Activated CD8-positive, alpha-beta T cell treated with anti-CD3 and anti-CD28 coated beads, Interleukin-2, amount 10 ng/mL, durations not matched to agents 7 days and 5 days (primary cell): ENCODE data around the gene C3orf80. TPM values are rescaled to one million over a fixed set of nuclear protein-coding genes. Genes with fewer than 3 reads are reported as not detected.
A peak's percentile ranks its signal among the peaks of the same experiment; 100 is the strongest.
"Not testable (repeated sequence)": the region's sequence is repeated elsewhere in the genome, so short reads cannot be mapped to it uniquely, and the experiment has no call there.

Experiments used
- ATAC-seq: fragments of 150-1000 bp; cut with Tn5 transposase; one replicate; pipeline ENCODE4 v1.10.0; 2021; ENCODE audit warnings: moderate library complexity
- CTCF ChIA-PET: fragments of 350-600 bp; sonication (Branson Sonifier 250); formaldehyde crosslinking; loops from one replicate; lab custom pipeline; 2021; ENCODE audit warnings: antibody characterized with exemption; lab: Charles Lee
- POLR2A ChIA-PET: fragments of 350-600 bp; sonication (Branson Sonifier 250); formaldehyde crosslinking; loops from one replicate; lab custom pipeline; 2021; ENCODE audit warnings: antibody characterized with exemption; lab: Charles Lee
- DNase-seq: peaks from one replicate; pipeline ENCODE4 v3.0.0-alpha.2; 2020
- H3K27ac Mint-ChIP-seq: one replicate; pipeline ENCODE4 v1.8.0; 2021; ENCODE audit warnings: mild to moderate bottlenecking, mixed read lengths
- H3K27me3 Mint-ChIP-seq: one replicate; pipeline ENCODE4 v1.8.0; 2021; ENCODE audit warnings: low read depth, mixed read lengths
- H3K36me3 Mint-ChIP-seq: one replicate; pipeline ENCODE4 v1.8.0; 2021; ENCODE audit warnings: low read depth, mixed read lengths
- H3K4me1 Mint-ChIP-seq: one replicate; pipeline ENCODE4 v1.8.0; 2021; ENCODE audit warnings: low read depth, mixed read lengths
- H3K4me3 Mint-ChIP-seq: one replicate; pipeline ENCODE4 v1.8.0; 2021; ENCODE audit warnings: mild to moderate bottlenecking, mixed read lengths
- H3K9me3 Mint-ChIP-seq: one replicate; pipeline ENCODE4 v1.8.0; 2022; ENCODE audit warnings: mixed read lengths; ENCODE audit not compliant: insufficient read depth
- total RNA-seq, 2 experiments: library from RNA; stranded (reverse); gene quantifications; one replicate each; pipeline ENCODE4 v1.2.3, GENCODE V29; 2021

The C3orf80 gene
- total RNA-seq, result not detected

DNA sequence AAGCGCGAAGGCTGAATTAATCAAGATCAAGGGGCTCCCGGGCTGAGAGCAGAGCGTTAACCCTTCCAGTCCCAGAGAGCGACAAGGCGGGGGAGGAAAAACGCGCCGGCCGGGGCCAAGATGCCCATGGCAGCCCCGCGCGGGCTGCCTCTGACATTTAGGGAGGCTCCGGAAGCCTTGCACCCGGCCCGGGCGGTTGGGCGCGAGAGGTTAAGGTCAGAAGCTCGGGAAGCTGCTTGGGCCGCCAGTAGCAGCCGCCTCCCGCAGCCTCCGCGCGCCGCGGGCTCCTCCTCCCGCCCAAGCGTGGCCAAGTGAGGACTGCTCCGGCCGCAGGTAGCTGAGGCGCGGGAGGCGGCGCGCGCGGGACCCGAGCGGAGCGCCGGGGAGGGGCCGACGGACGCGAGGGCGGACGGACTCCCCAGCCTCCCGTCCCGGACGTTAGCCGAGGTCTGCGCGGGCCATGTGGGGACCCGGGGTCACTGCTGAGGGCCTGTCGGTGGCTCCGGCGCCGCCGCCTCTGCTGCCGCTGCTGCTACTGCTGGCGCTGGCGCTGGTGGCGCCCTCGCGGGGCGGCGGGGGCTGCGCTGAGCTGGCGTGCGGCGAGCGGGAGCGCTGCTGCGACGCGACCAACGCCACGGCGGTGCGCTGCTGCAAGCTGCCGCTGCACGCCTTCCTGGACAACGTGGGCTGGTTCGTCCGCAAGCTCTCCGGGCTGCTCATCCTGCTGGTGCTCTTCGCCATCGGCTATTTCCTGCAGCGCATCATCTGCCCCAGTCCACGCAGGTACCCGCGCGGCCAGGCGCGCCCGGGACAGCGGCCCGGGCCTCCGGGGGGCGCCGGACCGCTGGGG is at the start of gene C3orf80:
C3orf80 (plus strand) TSS at position 247 of the 850 bp plus-strand sequence; CDS start at position 461, 214 bp downstream.
- no peak within 1 kb of the TSS for H3K27ac Mint-ChIP-seq

DNA sequence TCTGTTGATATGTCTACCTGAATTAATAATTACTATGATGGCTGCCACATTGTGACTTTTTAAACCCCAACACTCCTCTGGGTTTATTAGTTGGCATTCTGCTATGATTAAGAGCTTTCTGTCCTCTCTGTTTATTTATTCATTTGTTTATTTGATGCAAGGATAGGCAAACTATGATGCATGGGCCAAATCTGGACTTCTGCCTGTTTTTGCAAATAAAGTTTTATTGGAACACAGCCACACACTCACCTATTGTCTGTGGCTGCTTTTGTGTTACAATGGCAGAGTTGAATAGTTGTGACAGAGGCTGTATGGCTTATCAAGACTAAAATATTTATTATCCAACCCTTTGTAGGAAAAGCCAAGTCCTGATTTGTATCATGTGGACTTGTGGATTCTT is 48.3 kb upstream of the C3orf80 start:
- peaks cover 17% of the 10 kb centered on the region for H3K27me3 Mint-ChIP-seq
- no peaks in the 10 kb centered on the region for H3K9me3 Mint-ChIP-seq
- H3K4me3 Mint-ChIP-seq, result no peak overlapping the region
- H3K27ac Mint-ChIP-seq, result no peak overlapping the region
- no peak for ATAC-seq
- DNase-seq, result no peak
- ChIA-PET POLR2A (no interaction called here), CTCF (interaction anchor here (1.4 kb wide), 1 partner anchor 14 kb away, joined by 4 read pairs; no protein-coding TSS in a partner anchor)
- H3K36me3 Mint-ChIP-seq, result no peaks in the 10 kb centered on the region
- H3K4me1 Mint-ChIP-seq, result peaks cover 4% of the 10 kb centered on the region

More for the DNA sequence above, at the start of gene C3orf80:
- ATAC-seq, result peak; percentile 93
- CTCF ChIA-PET, result interaction anchor here (0.7 to 1.9 kb wide), 6 partner anchors 9 to 377 kb away, joined by 3 to 5 read pairs (median 3); partner anchors contain the start of gene IL12A
- H3K36me3 Mint-ChIP-seq, result no peaks in the 10 kb centered on the region
- H3K27me3 Mint-ChIP-seq, result peaks cover 57% of the 10 kb centered on the region
- peak within 1 kb of the TSS; percentile 66 for H3K4me3 Mint-ChIP-seq
- no peaks in the 10 kb centered on the region for H3K9me3 Mint-ChIP-seq
- DNase-seq, result peak; percentile 56
- peaks cover 18% of the 10 kb centered on the region for H3K4me1 Mint-ChIP-seq
- POLR2A ChIA-PET, result interaction anchor here (0.6 to 1.3 kb wide), 3 partner anchors 11 to 175 kb away, joined by 3 to 6 read pairs (median 4); partner anchors contain the start of gene SMC4

DNA sequence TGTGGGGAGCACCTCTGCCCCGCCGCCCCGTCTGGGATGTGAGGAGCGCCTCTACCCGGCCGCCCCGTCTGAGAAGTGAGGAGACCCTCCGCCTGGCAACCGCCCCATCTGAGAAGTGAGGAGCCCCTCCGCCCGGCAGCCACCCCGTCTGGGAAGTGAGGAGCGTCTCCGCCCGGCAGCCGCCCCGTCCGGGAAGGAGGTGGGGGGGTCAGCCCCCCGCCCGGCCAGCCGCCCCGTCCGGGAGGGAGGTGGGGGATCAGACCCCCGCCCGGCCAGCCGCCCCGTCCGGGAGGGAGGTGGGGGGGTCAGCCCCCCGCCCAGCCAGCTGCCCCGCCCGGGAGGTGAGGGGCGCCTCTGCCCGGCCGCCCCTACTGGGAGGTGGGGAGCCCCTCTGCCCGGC is 46.6 kb upstream of the C3orf80 start:
- DNase-seq, CTCF ChIA-PET, POLR2A ChIA-PET, H3K36me3 Mint-ChIP-seq, H3K4me1 Mint-ChIP-seq, H3K27ac Mint-ChIP-seq, ATAC-seq, H3K4me3 Mint-ChIP-seq, H3K9me3 Mint-ChIP-seq: not testable (repeated sequence)
- H3K27me3 Mint-ChIP-seq, result peaks cover 17% of the 10 kb centered on the region

DNA sequence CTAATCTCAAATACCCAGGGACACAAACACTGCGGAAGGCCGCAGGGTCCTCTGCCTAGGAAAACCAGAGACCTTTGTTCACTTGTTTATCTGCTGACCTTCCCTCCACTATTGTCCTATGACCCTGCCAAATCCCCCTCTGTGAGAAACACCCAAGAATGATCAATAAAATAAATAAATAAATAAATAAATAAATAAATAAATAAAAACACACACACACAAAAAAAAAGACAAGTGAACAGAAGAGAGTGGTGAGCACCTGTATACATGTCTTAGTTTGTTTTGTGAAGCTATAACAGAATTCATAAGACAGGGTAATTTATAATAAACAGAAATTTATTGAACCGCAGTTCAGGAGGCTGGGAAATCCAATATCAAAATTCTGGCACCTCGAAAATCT is 45.8 kb upstream of the C3orf80 start:
- CTCF ChIA-PET, H3K9me3 Mint-ChIP-seq, ATAC-seq, H3K4me1 Mint-ChIP-seq, H3K4me3 Mint-ChIP-seq, H3K36me3 Mint-ChIP-seq, DNase-seq, H3K27ac Mint-ChIP-seq: not testable (repeated sequence)
- POLR2A ChIA-PET, result interaction anchor here (0.7 kb wide), 1 partner anchor 8 kb away, joined by 3 read pairs; no protein-coding TSS in a partner anchor
- peaks cover 18% of the 10 kb centered on the region for H3K27me3 Mint-ChIP-seq

DNA sequence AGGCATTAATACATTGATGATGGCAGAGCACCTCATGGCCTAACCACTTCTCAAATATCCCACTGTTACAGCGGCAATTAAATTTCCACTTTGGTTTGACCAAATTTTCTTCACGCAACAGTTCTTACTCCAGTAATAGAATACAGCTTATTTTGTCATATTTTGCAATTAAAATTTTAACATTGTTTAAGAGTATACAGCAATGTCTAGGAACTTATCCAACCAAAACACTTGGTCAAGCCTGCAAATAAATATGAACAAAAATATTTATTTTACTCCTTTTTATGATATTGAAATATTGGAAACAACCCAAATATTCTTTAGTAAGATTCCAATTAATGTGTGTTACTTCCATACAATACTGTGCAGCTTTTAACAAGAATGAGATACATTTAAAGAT is 45.3 kb upstream of the C3orf80 start:
- no peak overlapping the region for H3K4me3 Mint-ChIP-seq
- POLR2A ChIA-PET, result interaction anchor here (0.7 kb wide), 1 partner anchor 7 kb away, joined by 3 read pairs; no protein-coding TSS in a partner anchor
- no peak overlapping the region for H3K27ac Mint-ChIP-seq
- no peaks in the 10 kb centered on the region for H3K9me3 Mint-ChIP-seq
- no peaks in the 10 kb centered on the region for H3K36me3 Mint-ChIP-seq
- ATAC-seq (no peak), DNase-seq (no peak)
- H3K4me1 Mint-ChIP-seq, result no peaks in the 10 kb centered on the region
- peaks cover 22% of the 10 kb centered on the region for H3K27me3 Mint-ChIP-seq
- CTCF ChIA-PET, result no interaction called here

DNA sequence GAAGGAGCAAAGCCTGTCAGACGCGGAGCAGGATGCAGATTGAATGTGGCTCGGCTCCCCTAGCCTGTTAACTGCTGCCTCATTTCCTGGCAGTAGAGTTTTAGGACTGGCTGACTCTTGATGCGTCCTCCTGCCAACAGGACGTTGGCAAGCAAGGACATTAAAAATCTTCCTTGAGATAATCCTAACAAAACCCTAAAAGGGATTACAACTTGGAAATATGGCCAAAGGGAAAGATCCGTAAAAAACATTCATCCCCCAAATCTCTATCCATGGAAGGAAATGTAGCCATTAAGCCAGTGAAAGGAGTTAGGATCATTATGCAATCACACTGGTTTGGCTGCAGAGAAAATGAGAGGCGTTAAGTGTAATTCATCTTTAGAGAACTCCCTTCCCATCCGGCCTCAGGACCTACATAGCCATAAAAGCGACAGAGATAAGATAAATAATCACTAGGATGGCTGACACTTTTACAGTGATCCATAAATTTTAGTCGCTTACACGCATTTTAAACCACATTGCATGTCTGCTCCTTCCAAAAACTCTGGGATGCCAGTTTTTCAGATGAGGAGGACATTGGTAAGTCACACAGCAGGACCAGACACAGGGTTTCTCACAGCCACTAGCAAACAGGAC is 44.5 kb upstream of the C3orf80 start:
- DNase-seq, result no peak
- CTCF ChIA-PET, result no interaction called here
- H3K27me3 Mint-ChIP-seq, result peaks cover 22% of the 10 kb centered on the region
- no peaks in the 10 kb centered on the region for H3K4me1 Mint-ChIP-seq
- ATAC-seq, result no peak
- H3K4me3 Mint-ChIP-seq, result no peak overlapping the region
- H3K9me3 Mint-ChIP-seq, result no peaks in the 10 kb centered on the region
- no peaks in the 10 kb centered on the region for H3K36me3 Mint-ChIP-seq
- no peak overlapping the region for H3K27ac Mint-ChIP-seq
- POLR2A ChIA-PET, result no interaction called here

DNA sequence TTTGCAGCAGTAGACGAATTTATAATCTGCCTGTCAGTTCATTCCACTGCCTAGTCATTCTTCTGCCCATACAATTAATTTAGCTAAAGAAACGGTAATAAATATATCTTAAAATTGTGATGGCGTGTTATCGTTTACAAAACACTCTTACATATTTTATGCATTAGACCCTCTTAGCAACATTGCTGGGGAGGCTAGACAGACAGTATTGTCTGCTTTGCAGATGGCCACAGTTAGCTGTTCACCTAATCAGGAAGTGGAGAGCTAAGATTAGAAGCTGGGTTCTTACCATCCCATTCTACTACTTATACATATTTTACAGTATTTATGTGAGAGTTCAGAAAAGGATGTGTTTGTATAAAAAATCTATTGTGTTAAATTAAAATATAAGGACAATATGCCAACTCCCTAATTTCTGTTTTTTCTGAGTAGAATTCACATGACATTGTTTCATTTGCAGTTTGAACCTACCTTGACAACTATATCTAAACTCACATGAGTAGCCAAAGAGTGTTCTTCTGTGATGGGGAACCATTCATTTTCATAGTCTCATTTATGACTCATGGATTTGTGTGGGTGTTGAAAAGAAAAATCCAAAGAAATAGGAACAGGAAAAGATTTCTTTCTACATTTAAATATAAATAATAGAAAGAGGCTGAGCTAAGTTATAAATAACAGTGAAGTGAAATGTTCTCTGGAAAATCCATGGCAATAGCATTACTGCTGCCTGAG is 41.7 kb upstream of the C3orf80 start:
- ChIA-PET CTCF (no interaction called here), POLR2A (no interaction called here)
- no peaks in the 10 kb centered on the region for H3K36me3 Mint-ChIP-seq
- no peak for DNase-seq
- peaks cover 23% of the 10 kb centered on the region for H3K27me3 Mint-ChIP-seq
- ATAC-seq, result no peak
- no peaks in the 10 kb centered on the region for H3K4me1 Mint-ChIP-seq
- H3K9me3 Mint-ChIP-seq, result no peaks in the 10 kb centered on the region
- no peak overlapping the region for H3K27ac Mint-ChIP-seq
- no peak overlapping the region for H3K4me3 Mint-ChIP-seq

DNA sequence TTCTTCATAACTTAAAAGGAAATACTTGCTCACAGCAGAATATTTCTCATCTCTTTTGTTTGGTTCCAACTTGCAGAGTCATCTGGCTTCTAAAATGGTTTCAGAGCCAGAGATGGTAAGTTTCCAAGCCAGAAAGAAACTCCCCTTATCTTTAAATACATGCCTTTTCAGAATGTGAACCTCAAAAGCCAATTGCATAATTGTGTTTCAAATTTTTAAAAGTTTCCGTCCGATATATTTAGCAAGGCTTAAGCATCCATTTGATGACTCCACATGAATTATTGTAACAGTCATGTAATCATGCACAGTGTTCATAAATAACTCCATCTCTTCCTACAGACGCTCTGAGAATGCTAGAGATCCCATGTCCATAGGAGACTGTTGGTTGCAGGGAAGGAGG is 40.6 kb upstream of the C3orf80 start:
- H3K9me3 Mint-ChIP-seq, result no peaks in the 10 kb centered on the region
- peaks cover 22% of the 10 kb centered on the region for H3K27me3 Mint-ChIP-seq
- no peaks in the 10 kb centered on the region for H3K36me3 Mint-ChIP-seq
- DNase-seq (no peak), ATAC-seq (no peak)
- ChIA-PET CTCF (no interaction called here), POLR2A (no interaction called here)
- H3K27ac Mint-ChIP-seq, result no peak overlapping the region
- no peaks in the 10 kb centered on the region for H3K4me1 Mint-ChIP-seq
- H3K4me3 Mint-ChIP-seq, result no peak overlapping the region

DNA sequence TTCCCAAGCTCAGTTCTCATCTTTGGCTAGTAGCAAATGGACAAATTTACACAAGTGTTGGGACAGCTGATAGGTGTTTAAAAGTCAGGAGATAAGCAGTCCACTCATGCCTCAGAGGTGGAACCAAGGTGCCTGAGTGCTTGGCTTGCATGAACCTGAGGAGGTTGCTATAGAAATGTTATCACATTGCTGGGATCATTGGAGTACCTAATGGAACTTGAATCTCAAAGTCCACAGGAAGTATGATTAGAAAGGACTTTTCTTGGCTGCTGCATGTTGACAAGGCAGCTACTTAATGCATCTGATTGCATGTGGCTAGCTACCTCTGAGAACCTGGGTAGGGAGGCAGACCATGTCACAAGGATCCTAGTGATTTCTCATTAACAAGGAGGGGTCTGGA is 39.5 kb upstream of the C3orf80 start:
- Mint-ChIP-seq H3K4me3 (no peak overlapping the region), H3K27ac (no peak overlapping the region), H3K4me1 (no peaks in the 10 kb centered on the region), H3K36me3 (no peaks in the 10 kb centered on the region), H3K9me3 (no peaks in the 10 kb centered on the region), H3K27me3 (peaks cover 16% of the 10 kb centered on the region)
- POLR2A ChIA-PET, result no interaction called here
- ATAC-seq (no peak), DNase-seq (no peak)
- CTCF ChIA-PET, result no interaction called here

DNA sequence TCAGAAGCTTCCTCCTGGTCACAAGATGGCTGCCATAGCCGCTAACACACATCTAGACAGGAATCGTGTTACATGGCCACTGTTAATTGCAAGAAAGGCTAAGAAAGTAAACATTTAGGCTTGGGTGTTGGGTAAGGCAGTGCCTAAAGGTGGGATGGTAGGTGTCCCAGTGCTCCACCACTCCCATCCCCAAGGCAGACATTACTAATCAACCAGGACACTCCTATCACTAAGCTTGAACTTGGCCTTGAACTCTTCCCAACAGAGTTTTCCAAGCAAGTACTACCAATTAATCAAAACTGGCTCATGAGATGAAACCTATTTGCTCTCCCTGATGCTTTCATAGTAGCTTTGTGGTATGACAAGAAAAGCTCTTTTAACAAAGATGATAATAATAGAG is 37.9 kb upstream of the C3orf80 start:
- Mint-ChIP-seq H3K4me1 (no peaks in the 10 kb centered on the region), H3K9me3 (no peaks in the 10 kb centered on the region), H3K36me3 (no peaks in the 10 kb centered on the region), H3K4me3 (no peak overlapping the region), H3K27ac (no peak overlapping the region), H3K27me3 (peaks cover 7% of the 10 kb centered on the region)
- POLR2A ChIA-PET, result interaction anchor here (0.6 to 1.2 kb wide), 2 partner anchors 8 to 9 kb away, joined by 3 to 4 read pairs; no protein-coding TSS in a partner anchor
- DNase-seq (no peak), ATAC-seq (no peak)
- CTCF ChIA-PET, result no interaction called here

DNA sequence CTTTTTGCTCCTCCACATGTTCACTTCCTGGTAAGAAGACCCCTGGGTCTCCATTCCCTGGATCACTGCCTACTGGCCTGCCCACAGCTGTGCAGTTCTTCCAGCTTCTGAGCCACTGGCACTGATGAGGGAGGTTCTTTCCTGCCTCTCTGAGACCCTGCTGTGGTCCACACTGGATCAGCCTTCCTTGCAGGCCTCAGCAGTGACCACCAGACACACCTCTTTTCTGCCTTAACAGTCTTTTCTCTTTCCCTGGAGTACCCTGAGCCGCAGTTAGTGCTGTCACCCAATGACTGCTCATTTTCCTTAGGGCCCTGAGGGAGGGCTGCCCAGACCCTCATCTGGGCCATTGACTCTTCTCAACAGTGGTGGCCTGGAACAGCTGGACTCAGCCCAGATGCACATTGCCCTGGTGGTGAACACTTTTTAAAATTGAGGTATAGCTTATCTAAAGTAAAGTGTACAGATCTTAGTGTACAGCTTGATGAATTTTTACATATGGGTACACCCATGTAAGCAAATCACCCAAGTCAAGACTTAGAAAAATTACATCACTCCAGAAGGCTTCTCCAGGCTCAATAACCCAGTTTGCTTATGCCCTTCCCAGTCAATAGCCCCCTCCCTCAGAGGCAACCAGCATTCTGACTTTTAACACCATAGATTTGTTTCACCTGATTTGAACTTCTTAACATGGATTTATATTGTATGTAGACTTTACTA is 32.8 kb upstream of the C3orf80 start:
- H3K4me1 Mint-ChIP-seq, result no peaks in the 10 kb centered on the region
- H3K4me3 Mint-ChIP-seq, result no peak overlapping the region
- no peak overlapping the region for H3K27ac Mint-ChIP-seq
- no peaks in the 10 kb centered on the region for H3K27me3 Mint-ChIP-seq
- ATAC-seq (no peak), DNase-seq (no peak)
- CTCF ChIA-PET, result no interaction called here
- H3K9me3 Mint-ChIP-seq, result no peaks in the 10 kb centered on the region
- H3K36me3 Mint-ChIP-seq, result no peaks in the 10 kb centered on the region
- POLR2A ChIA-PET, result no interaction called here
